ENCODE measurements around the gene CLASP1. TPM values are rescaled to one million over a fixed set of nuclear protein-coding genes. Genes with fewer than 3 reads are reported as not detected.
A peak's percentile ranks its signal among the peaks of the same experiment; 100 is the strongest.

CLASP1 gene
- total and polyA plus RNA-seq, 4 donors = 7.5 to 50.0 (median 21.9) TPM

DNA sequence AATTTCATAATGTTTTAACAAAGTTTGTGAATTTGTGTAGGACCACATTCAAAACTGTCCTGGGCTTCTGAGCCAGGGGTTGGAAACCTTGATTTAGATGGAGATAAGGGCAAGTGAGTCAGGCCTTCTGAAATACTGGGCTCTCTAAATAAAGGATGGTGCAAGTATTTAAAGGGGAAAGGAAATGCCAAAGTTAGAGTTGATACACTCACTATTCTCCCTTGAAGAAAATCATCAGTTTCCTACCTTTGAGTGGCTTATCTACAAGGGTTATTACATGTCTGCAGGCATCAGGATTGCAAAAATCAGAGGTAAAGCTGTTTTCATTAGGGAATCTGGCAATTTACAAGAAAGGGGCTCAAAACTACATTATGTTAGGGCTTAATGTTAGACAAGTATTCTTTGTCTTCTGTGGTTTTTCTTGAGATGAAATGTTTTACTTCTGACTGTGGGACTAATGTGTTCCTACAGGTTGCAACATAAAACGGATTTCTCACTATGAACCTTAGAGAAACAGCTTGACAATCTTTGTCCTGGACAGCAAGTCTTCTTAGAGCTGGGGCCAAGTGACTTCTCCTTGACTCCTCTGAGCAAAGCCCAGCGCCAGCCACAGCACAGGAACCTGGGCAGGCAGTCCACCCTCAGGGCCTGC is 87.5 kb downstream of the CLASP1 start:
- Histone ChIP-seq H3K27me3 (ENCODE audit: control insufficient read depth in 4 of 4, insufficient read depth in 4 of 4, low read length in 3 of 4) (no peaks in the 10 kb centered on the region), H3K9me3 (ENCODE audit: control insufficient read depth in 4 of 4, low read length in 3 of 4) (no peaks in the 10 kb centered on the region), H3K9ac (ENCODE audit: low read depth in 1 of 2, low read length in 2 of 2) (peak overlapping the region in 1 of 2 donors; percentile 26), H3K4me1 (ENCODE audit: control insufficient read depth in 4 of 4, insufficient read depth in 4 of 4, low read length in 3 of 4) (peaks cover 5 to 29% (median 14%) of the 10 kb centered on the region in 4 donors), H3K4me3 (ENCODE audit: low read depth in 1 of 3, low read length in 3 of 3) (no peak overlapping the region), H3K36me3 (ENCODE audit: control insufficient read depth in 4 of 4, insufficient read depth in 3 of 4, low read depth in 1 of 4, low read length in 3 of 4) (no peaks in the 10 kb centered on the region), H3K27ac (ENCODE audit: low read depth in 1 of 2, low read length in 2 of 2) (no peak overlapping the region)
- 89% methylated on average over 2 of the region's 2 CpGs for WGBS
- TF ChIP-seq FOXA2 (IDR thresholded peaks at IDR 0.05) = no peak
- TF ChIP-seq TAF1 (conservative IDR thresholded peaks at IDR 0.05) = no peak
- TF ChIP-seq RAD21 (IDR thresholded peaks at IDR 0.05) = no peak
- TF ChIP-seq, protein P1, sequence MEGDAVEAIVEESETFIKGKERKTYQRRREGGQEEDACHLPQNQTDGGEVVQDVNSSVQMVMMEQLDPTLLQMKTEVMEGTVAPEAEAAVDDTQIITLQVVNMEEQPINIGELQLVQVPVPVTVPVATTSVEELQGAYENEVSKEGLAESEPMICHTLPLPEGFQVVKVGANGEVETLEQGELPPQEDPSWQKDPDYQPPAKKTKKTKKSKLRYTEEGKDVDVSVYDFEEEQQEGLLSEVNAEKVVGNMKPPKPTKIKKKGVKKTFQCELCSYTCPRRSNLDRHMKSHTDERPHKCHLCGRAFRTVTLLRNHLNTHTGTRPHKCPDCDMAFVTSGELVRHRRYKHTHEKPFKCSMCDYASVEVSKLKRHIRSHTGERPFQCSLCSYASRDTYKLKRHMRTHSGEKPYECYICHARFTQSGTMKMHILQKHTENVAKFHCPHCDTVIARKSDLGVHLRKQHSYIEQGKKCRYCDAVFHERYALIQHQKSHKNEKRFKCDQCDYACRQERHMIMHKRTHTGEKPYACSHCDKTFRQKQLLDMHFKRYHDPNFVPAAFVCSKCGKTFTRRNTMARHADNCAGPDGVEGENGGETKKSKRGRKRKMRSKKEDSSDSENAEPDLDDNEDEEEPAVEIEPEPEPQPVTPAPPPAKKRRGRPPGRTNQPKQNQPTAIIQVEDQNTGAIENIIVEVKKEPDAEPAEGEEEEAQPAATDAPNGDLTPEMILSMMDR (IDR thresholded peaks at IDR 0.05; ENCODE audit: low read depth, low read length, missing input control) = no peak
- no peak for TF ChIP-seq RXRA (IDR thresholded peaks at IDR 0.05)
- TF ChIP-seq FOXA1 (IDR thresholded peaks at IDR 0.05) = no peak
- TF ChIP-seq ZBTB33 (IDR thresholded peaks at IDR 0.05) = no peak
- TF ChIP-seq MAX (IDR thresholded peaks at IDR 0.05) = no peak
- no peak for TF ChIP-seq EGR1 (IDR thresholded peaks at IDR 0.05; ENCODE audit: low read depth in 2 of 2)
- TF ChIP-seq, protein P2, sequence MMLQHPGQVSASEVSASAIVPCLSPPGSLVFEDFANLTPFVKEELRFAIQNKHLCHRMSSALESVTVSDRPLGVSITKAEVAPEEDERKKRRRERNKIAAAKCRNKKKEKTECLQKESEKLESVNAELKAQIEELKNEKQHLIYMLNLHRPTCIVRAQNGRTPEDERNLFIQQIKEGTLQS (IDR thresholded peaks at IDR 0.05) = no peak
- no peak for DNase-seq (ENCODE audit: low spot score)

DNA sequence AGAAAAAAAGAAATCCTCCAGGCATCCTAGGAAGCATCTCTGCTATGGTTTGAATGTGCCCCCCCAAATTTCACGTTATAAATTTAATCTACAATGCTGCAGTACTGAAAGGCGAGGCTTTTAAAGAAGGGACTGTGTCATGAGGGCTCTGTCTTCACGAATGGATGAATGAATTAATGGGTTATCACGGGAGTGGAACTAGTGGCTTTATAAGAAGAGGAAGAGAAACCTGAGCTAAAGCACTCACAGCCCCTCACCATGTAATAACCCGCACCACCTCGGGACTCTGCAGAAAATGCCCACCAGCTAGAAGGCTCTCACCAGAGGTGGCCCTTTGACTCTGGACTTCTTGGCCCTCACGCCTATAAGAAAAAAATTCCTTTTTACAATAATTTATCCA is 90.9 kb downstream of the CLASP1 start:
- DNase-seq (ENCODE audit: low spot score) = no peak
- Histone ChIP-seq H3K9me3 (ENCODE audit: control insufficient read depth in 4 of 4, low read length in 3 of 4) (no peaks in the 10 kb centered on the region), H3K27me3 (ENCODE audit: control insufficient read depth in 4 of 4, insufficient read depth in 4 of 4, low read length in 3 of 4) (no peaks in the 10 kb centered on the region), H3K4me1 (ENCODE audit: control insufficient read depth in 4 of 4, insufficient read depth in 4 of 4, low read length in 3 of 4) (peaks cover 0 to 16% (median 9%) of the 10 kb centered on the region in 4 donors), H3K4me3 (ENCODE audit: low read depth in 1 of 3, low read length in 3 of 3) (no peak overlapping the region), H3K9ac (ENCODE audit: low read depth in 1 of 2, low read length in 2 of 2) (no peak overlapping the region), H3K27ac (ENCODE audit: low read depth in 1 of 2, low read length in 2 of 2) (no peak overlapping the region), H3K36me3 (ENCODE audit: control insufficient read depth in 4 of 4, insufficient read depth in 3 of 4, low read depth in 1 of 4, low read length in 3 of 4) (no peaks in the 10 kb centered on the region)
- TF ChIP-seq RXRA (IDR thresholded peaks at IDR 0.05) (no peak), NR2F2 (IDR thresholded peaks at IDR 0.05) (no peak), TAF1 (conservative IDR thresholded peaks at IDR 0.05) (no peak), HNF4A (conservative IDR thresholded peaks at IDR 0.05) (no peak)
- TF ChIP-seq, protein P2 (IDR thresholded peaks at IDR 0.05) = no peak
- WGBS = 92% methylated on average over 7 of the region's 7 CpGs

DNA sequence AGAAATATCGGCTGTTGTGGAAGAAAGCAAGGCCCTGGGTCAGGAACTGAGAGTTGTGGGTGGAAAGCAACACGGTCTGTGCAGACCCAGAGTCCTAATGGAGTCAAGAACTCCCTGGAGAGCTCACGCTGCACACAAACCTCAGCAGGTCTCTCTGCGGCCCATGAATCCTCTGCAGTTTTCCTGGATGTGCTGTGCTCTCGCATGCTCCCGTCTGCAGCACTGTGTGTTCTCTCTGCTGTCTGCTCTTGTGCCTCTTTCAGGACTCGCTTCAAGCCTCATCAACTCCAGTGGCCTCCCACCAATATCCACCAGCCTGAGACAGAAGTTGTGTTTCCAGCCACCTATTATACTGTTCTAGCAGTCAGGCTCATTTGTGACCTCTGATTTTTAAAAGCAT is 94.3 kb downstream of the CLASP1 start:
- Histone ChIP-seq H3K4me1 (ENCODE audit: control insufficient read depth in 4 of 4, insufficient read depth in 4 of 4, low read length in 3 of 4) (no peaks in the 10 kb centered on the region), H3K27me3 (ENCODE audit: control insufficient read depth in 4 of 4, insufficient read depth in 4 of 4, low read length in 3 of 4) (no peaks in the 10 kb centered on the region), H3K4me3 (ENCODE audit: low read depth in 1 of 3, low read length in 3 of 3) (no peak overlapping the region), H3K27ac (ENCODE audit: low read depth in 1 of 2, low read length in 2 of 2) (no peak overlapping the region), H3K36me3 (ENCODE audit: control insufficient read depth in 4 of 4, insufficient read depth in 3 of 4, low read depth in 1 of 4, low read length in 3 of 4) (no peaks in the 10 kb centered on the region), H3K9me3 (ENCODE audit: control insufficient read depth in 4 of 4, low read length in 3 of 4) (no peaks in the 10 kb centered on the region), H3K9ac (ENCODE audit: low read depth in 1 of 2, low read length in 2 of 2) (no peak overlapping the region)
- no peak for DNase-seq (ENCODE audit: low spot score)
- TF ChIP-seq, protein P1 (IDR thresholded peaks at IDR 0.05; ENCODE audit: low read depth, low read length, missing input control) = no peak
- TF ChIP-seq RAD21 (IDR thresholded peaks at IDR 0.05) = no peak
- no peak for TF ChIP-seq JUND (IDR thresholded peaks at IDR 0.05)
- no peak for TF ChIP-seq GABPA (IDR thresholded peaks at IDR 0.05 in 1 of 2, conservative IDR thresholded peaks at IDR 0.05 in 1 of 2)
- TF ChIP-seq FOXA2 (IDR thresholded peaks at IDR 0.05) = no peak
- no peak for TF ChIP-seq RXRA (IDR thresholded peaks at IDR 0.05)
- no peak for TF ChIP-seq FOXA1 (IDR thresholded peaks at IDR 0.05)
- TF ChIP-seq ZBTB33 (IDR thresholded peaks at IDR 0.05) = no peak
- no peak for TF ChIP-seq MAX (IDR thresholded peaks at IDR 0.05)
- no peak for TF ChIP-seq YY1 (IDR thresholded peaks at IDR 0.05)
- WGBS = 94% methylated on average over 7 of the region's 7 CpGs
